GM20000 (cell line): ENCODE measurements around the gene CCNK.

ENCODE experiments used
- DNase-seq: peaks from one replicate; pipeline ENCODE4 v3.0.0; 2012; ENCODE audit warnings: low spot score
- TF ChIP-seq, protein P1 (sequence below): IDR thresholded peaks from 2 replicates; pipeline ENCODE4 v1.5.1; 2012; ENCODE audit warnings: mild to moderate bottlenecking, control low read depth; ENCODE audit errors: extremely low read depth, missing control alignments

The CCNK gene

DNA sequence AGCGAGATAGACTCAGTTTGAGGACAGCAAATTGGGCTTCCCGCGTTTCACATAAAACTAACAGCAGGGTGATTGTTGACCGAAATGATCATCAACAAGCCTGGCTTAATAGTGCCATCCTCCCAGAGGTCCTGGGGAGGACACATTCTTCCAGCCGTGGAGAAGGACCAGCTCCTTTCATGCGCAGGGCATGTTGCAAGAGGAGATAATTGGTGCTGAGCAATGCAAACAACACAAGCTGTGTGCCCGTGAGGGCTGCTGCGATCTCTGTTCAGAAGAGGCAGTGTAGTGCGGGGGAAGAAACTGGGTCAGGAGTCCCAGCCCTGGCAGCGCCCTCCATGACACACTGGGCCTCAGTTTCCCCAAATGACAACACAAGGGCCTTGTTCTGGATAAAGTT, 68.5 kb downstream of the CCNK start:
- TF ChIP-seq, protein P1, sequence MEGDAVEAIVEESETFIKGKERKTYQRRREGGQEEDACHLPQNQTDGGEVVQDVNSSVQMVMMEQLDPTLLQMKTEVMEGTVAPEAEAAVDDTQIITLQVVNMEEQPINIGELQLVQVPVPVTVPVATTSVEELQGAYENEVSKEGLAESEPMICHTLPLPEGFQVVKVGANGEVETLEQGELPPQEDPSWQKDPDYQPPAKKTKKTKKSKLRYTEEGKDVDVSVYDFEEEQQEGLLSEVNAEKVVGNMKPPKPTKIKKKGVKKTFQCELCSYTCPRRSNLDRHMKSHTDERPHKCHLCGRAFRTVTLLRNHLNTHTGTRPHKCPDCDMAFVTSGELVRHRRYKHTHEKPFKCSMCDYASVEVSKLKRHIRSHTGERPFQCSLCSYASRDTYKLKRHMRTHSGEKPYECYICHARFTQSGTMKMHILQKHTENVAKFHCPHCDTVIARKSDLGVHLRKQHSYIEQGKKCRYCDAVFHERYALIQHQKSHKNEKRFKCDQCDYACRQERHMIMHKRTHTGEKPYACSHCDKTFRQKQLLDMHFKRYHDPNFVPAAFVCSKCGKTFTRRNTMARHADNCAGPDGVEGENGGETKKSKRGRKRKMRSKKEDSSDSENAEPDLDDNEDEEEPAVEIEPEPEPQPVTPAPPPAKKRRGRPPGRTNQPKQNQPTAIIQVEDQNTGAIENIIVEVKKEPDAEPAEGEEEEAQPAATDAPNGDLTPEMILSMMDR, result no peak
- no peak for DNase-seq

DNA sequence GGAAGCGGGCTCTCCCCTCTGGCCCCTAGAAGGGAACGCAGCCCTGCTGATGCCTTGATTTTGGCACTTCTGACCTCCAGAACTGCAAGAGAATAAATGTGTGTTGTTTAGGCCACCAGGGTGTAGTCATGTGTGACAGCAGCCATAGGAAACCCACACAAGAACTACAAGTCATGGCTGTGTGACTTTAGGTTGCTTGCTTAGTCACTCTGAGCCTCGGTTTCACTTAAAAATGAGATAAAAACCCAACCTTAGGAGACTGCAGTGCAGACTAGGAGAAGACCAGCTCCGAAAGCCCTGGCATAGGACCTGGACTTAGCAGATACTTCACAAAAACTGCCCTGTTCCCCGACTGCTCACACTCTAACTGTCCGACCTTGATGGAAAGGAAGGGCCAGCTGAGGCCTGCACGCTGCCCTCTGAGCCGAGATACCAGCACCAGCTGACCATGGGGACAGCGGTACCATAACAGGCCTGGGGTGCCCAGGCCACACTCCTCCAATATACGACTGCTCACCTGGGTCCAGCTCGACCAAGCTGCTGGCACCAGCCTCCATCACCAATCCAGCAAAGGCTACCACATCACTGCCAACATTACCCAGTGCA, 69.3 kb downstream of the CCNK start:
- TF ChIP-seq, protein P1, result no peak
- DNase-seq, result no peak

DNA sequence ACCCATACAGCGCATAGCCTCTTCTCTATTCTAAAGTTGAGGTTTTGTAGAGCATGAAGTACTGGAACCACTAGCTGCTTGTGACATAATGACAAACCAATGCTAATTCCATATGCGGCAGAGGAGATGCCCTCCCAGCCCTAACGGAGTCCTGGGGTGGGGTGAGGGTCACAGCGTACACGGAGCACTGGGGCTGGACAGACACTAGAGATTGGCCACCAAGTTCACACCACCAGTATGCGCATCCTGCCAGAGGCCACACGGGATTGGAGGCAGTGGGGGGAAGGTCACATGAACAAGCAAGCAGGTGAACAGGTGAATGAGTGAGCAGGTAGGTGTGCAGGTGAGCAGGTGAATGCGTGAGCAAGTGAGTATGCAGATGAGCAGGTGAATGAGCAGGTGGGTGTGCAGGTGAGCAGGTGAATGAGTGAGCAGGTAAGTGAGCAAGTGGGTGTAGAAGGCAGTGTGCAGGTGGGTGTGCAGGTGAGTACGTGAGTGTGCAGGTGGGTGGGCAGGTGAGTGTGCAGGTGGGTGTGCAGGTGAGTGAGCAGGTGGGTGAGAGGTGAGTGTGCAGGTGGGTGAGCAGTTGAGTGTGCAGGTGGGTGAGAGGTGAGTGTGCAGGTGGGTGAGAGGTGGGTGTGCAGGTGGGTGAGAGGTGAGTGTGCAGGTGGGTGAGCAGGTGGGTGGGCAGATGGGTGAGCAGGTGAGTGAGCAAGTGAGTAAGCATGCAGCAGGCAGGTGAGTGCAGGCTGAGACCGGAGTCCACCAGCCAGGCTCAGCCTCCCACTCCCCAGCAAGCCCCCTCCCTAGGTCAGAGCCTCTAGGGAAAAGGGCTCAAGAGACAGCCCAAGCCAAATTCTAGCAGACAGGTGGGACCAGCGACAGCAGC, 70.1 kb downstream of the CCNK start:
- no peak for DNase-seq
- TF ChIP-seq, protein P1, result no peak

DNA sequence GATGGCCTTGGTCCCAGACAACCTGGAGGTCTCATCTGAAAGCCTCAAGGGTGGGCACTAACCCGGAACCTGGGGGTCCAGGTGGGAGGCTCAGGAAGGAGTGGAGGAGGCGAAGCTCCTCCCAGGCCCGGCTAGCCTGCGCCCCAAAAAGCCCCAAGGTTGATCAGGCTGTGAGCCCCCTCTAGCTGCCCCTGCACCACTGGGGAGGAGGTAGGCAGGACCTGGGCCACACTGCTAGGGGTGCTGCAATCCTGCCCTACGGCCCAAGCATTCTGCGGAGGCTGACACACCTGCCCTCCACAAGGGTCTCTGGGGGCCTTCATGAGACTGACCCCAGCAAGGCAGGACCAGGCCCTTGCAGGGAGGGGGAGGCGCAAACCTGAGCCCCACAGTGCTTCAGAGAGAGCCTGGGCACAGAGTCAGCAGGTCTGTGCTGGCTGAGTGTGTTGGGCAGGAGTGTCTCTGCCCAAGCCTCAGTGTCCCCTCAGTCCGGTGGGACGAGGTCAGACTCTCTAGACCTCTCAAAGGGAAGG, 70.9 kb downstream of the CCNK start:
- TF ChIP-seq, protein P1, result no peak
- DNase-seq, result no peak

DNA sequence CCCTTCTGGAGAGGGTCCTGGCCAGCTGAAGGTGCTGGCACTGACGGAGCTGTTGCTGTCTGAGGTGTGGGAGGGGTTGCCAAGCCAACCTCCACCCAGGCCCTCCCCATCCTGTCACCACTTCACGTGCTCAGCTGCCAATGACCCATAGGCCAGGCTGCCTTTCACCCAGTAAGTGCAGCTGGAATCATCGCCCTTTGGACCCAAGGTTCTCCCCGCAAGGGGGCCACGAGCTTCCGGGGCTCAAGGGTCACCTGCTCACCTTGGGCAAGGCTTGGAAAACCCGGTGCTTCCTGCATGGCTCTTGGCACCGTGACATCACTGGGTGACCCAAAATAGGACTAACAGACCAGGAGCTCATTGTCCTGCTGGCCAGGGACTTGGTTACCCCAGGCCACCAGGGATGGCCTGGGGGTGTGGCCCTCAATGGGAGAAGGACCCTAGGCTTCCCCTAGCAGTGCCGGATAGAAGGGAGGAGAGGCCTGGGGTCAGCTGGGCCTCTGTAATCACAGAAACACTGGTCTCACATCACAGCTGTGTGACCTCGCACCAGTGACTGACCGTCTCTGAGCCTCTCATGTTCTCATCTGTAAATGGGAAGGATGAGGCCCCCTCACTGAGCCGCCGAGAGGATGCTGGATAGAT, 71.5 kb downstream of the CCNK start:
- no peak for DNase-seq
- TF ChIP-seq, protein P1, result no peak

DNA sequence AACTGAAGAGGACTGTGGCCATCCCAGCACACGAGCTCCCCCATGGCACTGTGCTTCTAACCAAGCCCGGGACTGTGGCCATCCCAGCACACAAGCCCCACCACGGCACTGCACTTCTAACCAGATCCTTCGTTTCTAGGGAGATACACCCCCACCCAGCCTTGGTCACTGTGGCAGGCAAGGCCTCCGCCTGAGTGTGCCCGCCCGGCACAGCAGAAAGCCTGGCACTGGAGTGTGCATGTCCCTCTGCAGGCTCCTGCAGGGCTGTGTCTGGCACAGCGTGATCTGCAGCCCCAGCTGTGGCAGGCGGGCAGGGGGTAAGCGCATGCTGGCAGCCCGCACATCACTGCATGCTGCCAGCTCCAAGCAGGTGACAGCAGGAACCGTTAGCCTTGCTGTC, 73.0 kb downstream of the CCNK start:
- no peak for DNase-seq
- TF ChIP-seq, protein P1, result no peak
